ENCODE data around the gene MYL11.

Gene MYL11

DNA sequence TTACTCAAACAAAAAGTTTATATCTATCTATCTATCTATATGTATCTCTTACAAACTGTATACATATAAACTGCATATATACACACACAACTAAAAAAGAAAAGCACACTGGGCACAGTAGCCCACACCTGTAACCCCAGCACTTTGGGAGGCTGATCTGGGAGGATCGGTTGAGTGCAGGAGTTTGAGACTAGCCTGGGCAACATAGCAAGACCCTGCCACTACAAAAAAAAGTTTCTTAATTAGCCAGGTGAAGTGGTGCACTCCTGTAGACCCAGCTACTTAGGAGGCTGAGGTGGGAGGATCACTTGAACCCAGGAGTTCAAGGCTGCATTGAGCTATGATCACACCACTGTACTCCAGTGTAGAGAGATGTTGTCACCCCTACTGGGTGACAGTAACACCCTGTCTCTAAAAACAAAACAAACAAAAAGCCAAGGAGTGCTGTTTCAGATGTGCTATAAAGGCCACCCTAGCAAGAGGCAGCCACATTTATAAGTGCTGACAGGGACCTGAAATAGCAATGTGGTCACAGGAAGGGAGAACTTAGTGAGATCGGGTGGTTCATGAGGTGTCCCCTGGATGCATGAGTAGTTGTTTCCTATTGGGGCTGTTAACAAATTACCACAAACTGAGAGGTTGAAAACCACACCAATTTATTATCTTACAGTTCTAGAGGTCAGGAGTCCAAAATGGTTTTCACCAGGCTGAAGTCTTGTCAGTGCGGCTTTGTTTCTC, 24.3 kb upstream of the MYL11 start:
- DNase-seq (ENCODE audit: low spot score in 2 of 2) (peak in 1 of 2 donors; percentile 77), ATAC-seq (peak; percentile 93)
- Mint-ChIP-seq H3K36me3 (peaks cover 66% of the 10 kb centered on the region), H3K27ac (peak overlapping the region; percentile 97), H3K4me1 (peaks cover 64% of the 10 kb centered on the region), H3K4me3 (peak overlapping the region; percentile 42), H3K9me3 (no peaks in the 10 kb centered on the region)

DNA sequence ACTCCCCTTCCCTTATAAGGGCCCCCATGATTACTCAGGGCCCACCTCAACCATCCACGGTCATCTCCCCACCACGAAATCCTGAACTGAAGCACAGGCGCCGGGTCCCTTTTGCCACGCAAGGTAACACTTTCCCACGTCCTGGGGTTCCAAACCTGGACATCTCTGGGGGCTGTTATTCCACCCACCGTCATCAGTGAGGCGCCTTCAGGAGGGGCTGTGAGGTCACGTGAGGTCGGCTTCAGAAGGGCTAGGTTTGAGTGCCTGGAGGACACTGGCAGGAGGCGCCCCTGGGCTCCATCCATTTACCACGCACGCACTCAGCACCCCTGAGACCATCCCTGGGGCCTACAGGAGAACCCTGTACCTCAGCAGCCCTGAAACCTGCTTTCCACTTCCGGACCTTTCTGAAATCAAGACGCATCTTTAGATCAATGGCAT, 23.6 kb upstream of the MYL11 start:
- peak overlapping the region; percentile 97 for H3K27ac Mint-ChIP-seq

DNA sequence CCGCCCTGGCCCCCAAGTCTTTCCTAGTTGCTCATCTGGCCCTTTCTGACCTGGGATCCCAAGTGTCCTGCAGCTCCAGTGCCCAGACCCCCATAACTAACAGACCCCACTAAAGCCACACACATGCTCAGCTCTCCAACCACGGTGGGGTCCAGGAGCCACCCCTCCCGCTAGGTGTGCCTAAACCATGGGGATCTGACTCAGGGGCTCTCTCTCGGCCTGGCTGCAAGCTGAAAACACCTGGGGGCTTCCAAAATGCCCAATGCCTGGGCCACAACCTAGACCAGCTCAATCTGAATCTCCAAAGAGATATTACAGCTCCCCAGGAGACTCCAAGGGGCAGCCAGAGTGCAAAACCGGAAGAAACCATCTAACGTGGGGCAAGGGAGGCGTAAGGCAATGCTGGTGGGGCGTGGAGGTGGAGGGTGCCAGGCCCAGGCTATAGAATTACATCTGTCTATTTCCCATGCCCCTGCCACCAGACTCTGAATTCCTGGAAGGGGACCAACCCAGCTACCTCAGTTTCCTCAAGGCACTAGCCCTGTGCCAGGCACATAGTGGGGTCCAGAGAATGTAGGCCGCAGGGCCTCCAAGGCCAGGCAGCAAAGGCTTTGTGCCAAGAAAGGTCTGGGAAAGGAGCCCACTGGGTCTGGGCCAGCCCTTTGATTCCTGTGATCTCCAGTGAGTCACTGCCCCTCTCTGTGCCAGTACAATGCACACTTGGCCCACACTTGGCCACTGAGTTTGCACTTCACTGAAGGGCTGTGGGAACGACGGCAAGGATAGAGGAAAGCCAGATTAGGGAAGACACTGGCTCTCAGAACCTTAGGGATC, 22.8 kb upstream of the MYL11 start:
- DNase-seq (ENCODE audit: low spot score in 2 of 2) (no peak), ATAC-seq (no peak)
- no peaks in the 10 kb centered on the region for H3K9me3 Mint-ChIP-seq
- H3K27ac Mint-ChIP-seq = peak overlapping the region; percentile 97
- H3K4me1 Mint-ChIP-seq = peaks cover 79% of the 10 kb centered on the region
- H3K4me3 Mint-ChIP-seq = peak overlapping the region; percentile 42
- H3K36me3 Mint-ChIP-seq = peaks cover 78% of the 10 kb centered on the region

More for the DNA sequence above, 23.6 kb upstream of the MYL11 start:
- DNase-seq (ENCODE audit: low spot score in 2 of 2) (no peak), ATAC-seq (no peak)
- Mint-ChIP-seq H3K4me3 (peak overlapping the region; percentile 42), H3K4me1 (peaks cover 71% of the 10 kb centered on the region), H3K36me3 (peaks cover 73% of the 10 kb centered on the region), H3K9me3 (no peaks in the 10 kb centered on the region)

DNA sequence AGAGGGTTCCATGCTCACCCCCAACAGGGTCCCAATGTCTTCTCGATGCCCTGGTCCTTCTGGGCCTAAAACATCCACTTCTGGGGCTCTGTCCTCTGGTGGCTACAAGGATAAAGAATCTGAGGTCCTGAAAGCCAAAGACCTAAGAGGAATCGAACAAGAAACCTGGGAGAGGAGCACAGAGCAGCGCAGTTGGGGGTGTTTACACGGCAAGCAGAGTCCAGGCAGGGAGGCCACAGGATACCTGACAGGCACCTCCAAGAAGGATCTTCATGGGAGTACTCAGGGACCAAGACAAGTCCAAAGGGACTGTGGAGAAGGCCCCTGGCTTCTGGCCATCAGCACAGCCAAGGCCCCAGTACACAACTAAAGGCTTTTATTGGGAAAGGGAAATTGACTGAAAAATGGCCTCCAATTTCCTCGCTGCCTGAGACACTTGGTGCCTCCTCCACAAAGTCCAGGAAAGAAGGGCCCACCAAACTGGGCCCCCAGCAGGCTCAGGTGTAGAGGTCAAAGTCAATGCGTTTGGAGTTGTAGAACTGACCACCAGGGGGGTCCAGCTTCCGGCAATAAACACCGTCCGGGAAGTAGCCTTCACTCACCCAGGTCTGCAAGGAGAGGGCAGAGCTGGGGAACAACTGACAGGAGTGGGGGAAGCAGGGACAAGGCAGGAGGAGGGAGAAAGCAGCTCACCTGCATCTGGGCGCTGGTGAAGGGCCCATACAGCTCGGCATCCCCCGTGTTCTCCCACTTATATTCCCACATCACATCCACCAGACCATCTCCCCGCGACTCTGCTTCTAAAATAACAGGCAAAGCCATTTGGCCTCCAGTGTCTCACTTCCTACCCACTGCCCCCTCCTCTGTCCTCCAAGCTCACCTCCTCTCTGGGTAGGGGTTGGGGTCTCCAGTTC, 21.9 kb upstream of the MYL11 start:
- peak overlapping the region; percentile 42 for H3K4me3 Mint-ChIP-seq
- peak overlapping the region; percentile 97 for H3K27ac Mint-ChIP-seq
- peaks cover 84% of the 10 kb centered on the region for H3K36me3 Mint-ChIP-seq
- ATAC-seq (no peak), DNase-seq (ENCODE audit: low spot score in 2 of 2) (no peak)
- no peaks in the 10 kb centered on the region for H3K9me3 Mint-ChIP-seq
- peaks cover 87% of the 10 kb centered on the region for H3K4me1 Mint-ChIP-seq

DNA sequence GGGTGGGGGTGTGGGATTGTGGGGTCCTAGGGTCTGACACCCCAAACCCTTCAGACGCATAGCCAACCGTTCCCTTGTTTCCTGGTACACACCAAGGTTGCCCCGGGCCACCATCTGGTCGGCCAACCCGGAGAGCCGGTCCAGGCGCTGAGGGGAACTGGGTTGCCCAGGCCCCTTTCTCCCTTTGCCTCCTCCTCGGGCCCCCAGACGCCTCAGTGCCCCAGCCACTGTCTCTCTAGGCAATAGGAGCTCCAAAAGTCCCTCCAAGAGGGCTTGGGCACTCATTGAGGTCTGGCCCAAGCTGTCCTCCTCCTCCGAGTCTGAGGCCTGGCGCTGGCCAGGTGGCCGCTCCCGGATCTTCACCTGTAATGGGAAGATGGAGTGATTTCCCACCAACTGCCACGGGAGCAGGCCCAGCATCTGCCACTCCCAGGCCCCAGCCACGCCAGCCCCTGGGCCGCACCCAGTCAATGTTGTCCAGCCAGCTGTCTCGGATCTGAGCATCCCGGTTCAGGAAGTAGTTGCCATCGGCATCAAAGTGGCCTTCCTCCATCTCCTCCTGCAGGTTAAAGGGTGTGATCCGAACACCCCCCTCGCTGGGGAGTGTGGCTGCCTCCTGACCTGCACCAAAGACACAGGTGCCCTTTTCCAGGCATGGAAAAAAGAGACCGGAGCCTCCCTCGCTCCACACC, 21.0 kb upstream of the MYL11 start:
- H3K4me1 Mint-ChIP-seq = peaks cover 87% of the 10 kb centered on the region
- DNase-seq (ENCODE audit: low spot score in 2 of 2) (no peak), ATAC-seq (no peak)
- peaks cover 85% of the 10 kb centered on the region for H3K36me3 Mint-ChIP-seq
- no peaks in the 10 kb centered on the region for H3K9me3 Mint-ChIP-seq
- H3K27ac Mint-ChIP-seq = peak overlapping the region; percentile 97
- H3K4me3 Mint-ChIP-seq = peak overlapping the region; percentile 93

DNA sequence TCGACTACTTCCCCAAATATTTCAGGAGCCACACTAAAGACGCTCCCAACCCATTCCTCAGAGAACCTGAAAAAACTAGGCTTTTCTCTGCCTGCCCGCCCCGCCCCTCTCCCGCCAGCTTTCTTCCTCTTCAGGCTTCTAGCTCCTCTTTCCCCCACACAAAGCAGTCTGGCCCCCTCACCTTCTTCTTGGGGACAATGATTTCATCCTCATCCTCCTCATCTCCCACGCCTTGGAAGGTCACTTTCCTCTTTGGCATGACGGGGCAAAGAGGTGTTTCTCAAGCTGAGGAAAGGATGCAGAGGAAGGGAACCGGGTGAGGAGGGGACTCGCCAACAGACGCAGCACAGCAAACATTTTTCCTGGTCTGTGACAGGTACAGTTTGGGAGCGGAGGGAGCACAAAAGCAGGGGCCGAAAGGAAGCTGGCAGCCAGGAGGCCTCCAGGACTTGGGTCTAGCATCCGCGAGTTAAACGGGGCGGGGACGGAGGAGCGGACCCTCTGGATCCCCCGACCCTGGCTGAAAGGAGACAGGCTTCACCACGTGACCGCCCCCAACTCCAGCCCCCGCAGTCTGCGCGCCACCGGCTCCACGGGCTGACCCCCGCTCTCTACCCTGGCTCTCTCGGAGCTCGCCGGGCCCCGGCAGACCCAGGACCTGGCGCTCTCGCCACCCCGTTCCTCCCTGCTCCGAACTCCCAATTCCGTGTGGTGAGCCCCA, 20.0 kb upstream of the MYL11 start:
- Mint-ChIP-seq H3K9me3 (no peaks in the 10 kb centered on the region), H3K4me1 (peaks cover 78% of the 10 kb centered on the region), H3K36me3 (peaks cover 84% of the 10 kb centered on the region), H3K4me3 (peak overlapping the region; percentile 93), H3K27ac (peak overlapping the region; percentile 97)
- no peak for DNase-seq (ENCODE audit: low spot score in 2 of 2)
- peak; percentile 17 for ATAC-seq

DNA sequence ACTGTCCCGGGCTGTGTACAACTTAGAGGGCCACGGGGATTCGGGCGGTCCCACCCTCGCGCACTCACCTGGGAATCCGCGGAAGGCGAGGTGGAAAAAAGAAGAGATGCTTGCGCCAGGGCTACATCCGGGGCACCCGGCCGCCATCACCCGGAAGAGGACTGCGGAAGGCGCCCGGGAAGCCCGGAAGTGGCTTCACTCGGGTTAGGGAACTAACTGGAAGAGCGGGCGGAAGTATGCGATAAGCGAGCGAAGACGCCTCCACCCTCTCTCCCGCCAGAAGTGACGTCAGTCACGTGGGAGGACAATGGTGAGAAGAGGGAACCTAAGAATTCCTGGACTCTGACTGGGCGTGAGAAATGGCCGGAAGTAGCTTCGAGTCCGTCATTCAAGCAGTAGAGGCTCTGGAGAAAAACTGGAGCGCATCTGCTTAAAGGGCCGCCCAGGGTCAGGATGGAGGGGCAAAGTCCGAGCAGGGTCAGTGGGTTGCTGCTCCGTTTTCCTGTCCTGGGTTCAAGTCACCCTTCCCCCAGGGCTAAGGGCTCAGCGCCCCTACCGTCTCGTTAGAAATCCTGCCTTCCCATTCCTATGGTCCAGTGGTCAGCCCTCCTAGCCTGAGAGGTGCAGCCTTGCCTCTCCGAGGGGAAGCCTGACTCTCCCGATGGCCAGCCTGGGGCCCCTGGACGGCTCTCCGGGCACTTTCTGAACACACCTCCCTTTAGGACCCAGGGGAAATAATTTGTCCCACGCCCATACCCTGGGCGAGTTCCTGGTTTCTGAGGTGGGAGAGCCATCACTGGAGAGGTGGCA, 19.3 kb upstream of the MYL11 start, which contains the start of gene CD2BP2:
Gene CD2BP2, minus strand, starts transcription at position 165 of the 810 bp plus-strand sequence. CDS start 627 bp downstream, outside the sequence.
- no peaks in the 10 kb centered on the region for H3K9me3 Mint-ChIP-seq
- peaks cover 84% of the 10 kb centered on the region for H3K36me3 Mint-ChIP-seq
- DNase-seq (ENCODE audit: low spot score in 2 of 2) = peak; percentile 78 to 93
- peaks cover 75% of the 10 kb centered on the region for H3K4me1 Mint-ChIP-seq
- ATAC-seq = peak; percentile 71
- H3K27ac Mint-ChIP-seq = peak within 1 kb of the TSS; percentile 97
- peak within 1 kb of the TSS; percentile 93 for H3K4me3 Mint-ChIP-seq

DNA sequence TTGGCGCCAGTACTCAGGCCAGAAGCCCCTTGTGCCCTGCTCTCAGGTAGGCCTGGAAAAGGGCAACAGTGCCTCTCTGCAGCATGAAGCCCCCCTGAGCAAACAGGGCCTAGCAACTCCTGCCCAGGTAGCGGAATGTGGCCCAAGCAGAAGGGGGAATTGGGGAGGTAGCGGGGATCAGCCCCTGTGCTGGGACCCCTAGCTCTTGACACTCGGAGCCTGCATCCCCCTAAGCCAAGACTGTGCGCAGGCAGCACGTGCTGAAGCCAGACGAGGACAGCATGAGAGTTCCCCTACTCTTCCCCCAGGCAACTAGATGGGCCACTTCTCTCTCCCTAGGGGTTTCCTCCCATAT, 18.7 kb upstream of the MYL11 start:
- H3K36me3 Mint-ChIP-seq = peaks cover 83% of the 10 kb centered on the region
- no peak for DNase-seq (ENCODE audit: low spot score in 2 of 2)
- H3K27ac Mint-ChIP-seq = peak overlapping the region; percentile 97
- no peaks in the 10 kb centered on the region for H3K9me3 Mint-ChIP-seq
- H3K4me3 Mint-ChIP-seq = peak overlapping the region; percentile 93
- ATAC-seq = no peak
- peaks cover 73% of the 10 kb centered on the region for H3K4me1 Mint-ChIP-seq

DNA sequence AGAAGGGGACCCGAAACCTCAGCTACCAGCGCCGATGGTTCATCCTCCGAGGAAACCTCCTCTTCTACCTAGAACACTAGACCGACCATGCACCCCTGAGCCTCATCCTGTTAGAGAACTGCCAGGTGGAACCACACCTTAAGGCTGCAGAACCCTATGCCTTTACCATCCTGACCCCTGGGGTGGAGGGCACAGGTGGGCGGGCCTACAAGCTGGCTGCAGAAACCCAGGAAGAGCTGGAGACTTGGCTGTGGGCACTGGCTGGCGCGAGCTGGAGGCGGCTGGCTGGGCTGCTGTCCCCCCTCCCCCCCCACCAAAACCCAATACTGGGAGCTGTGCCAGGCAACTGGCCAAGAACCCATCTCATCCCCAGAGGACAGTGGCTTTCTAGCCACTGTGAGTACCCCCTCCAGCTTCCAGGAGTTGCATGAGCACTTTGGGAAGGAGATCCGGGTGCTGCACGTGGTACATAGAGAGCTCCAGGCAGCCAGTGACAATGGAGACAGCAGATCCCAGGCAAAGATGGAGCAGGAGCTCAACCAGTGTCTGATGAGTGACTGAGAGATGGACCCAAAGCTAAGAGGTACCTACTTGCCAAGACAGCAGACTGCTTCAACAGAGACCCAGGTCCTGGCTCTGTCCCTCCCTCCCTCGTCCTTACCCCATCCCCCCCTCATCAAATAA, 18.1 kb upstream of the MYL11 start:
- no peaks in the 10 kb centered on the region for H3K9me3 Mint-ChIP-seq
- H3K4me3 Mint-ChIP-seq = peak overlapping the region; percentile 93
- ATAC-seq (no peak), DNase-seq (ENCODE audit: low spot score in 2 of 2) (no peak)
- peak overlapping the region; percentile 97 for H3K27ac Mint-ChIP-seq
- H3K4me1 Mint-ChIP-seq = peaks cover 67% of the 10 kb centered on the region
- peaks cover 83% of the 10 kb centered on the region for H3K36me3 Mint-ChIP-seq

DNA sequence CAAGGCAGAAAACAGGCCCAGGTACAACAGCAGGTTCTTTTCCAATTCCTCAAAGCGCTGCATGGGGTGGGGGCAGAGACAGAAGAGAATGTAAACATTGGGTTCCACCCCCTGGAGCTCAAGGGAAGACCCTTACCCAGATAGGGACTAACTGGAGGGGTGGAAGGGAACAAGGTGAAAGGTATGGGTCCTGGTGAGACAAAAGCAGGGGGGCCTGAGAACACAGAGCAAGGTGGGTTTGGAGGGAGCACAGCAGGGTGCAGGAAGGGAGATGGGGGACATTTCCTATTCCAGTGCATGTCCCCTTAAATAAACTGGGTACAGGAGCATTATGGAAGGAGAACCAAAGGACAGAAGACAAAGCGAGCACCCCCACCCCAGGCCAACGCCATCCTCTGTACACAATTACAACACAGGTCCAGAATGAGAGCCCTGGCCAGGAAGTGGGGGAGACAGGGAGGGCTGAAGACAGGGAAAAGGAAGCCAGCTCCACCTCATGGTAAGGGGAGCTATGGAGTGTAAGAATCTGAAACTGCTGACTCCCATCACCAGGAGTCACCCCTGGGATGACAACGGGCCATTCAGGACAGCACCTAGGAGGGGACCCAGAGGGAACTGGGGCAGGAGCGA, 17.4 kb upstream of the MYL11 start:
- peaks cover 83% of the 10 kb centered on the region for H3K36me3 Mint-ChIP-seq
- peak overlapping the region; percentile 97 for H3K27ac Mint-ChIP-seq
- H3K4me1 Mint-ChIP-seq = peaks cover 60% of the 10 kb centered on the region
- no peak overlapping the region for H3K4me3 Mint-ChIP-seq
- ATAC-seq (no peak), DNase-seq (ENCODE audit: low spot score in 2 of 2) (no peak)
- H3K9me3 Mint-ChIP-seq = no peaks in the 10 kb centered on the region

DNA sequence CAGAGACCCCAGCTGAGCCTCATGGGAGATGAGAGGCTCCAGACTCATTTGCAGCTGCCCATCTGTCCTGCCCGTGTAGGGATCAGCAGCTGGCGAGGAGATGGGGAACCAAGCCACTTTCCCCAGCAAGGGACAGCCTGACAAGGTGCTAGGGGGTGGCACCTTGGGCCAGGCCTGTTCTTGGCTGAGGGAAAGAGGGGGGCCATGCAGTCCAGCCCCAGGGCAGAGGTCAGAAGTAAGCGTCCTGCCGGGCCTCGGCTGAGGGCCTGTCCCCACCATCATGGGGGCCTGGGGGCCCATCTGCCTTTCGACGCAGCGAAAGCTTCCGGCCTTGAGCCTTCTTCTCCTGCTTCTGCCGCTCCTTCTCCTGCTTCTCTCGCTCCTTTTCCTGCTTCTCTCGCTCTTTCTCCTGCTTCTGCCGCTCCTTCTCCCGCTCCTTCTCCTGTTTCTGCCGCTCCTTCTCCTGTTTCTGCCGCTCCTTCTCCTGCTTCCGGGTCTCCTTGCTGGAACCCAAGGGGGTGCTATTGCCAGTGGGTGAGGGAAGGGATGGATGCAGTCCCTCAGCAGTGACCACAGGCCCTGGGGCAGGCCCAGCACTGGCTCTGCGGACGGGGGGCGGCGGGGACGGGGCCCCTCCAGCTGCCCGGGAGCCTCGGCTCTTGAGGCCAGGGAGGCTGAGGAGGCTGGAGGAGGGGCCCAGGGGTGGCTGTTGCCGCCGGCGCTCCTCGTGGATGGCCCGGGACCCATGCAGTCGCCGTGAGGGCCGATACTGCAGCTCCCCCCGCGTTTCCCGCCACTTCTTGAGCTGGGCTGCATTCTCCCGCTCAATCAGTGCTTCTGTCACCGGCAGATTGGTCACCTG, 16.7 kb upstream of the MYL11 start:
- Mint-ChIP-seq H3K27ac (no peak overlapping the region), H3K9me3 (no peaks in the 10 kb centered on the region), H3K4me3 (no peak overlapping the region), H3K36me3 (peaks cover 83% of the 10 kb centered on the region), H3K4me1 (peaks cover 53% of the 10 kb centered on the region)
- no peak for DNase-seq (ENCODE audit: low spot score in 2 of 2)
- ATAC-seq = no peak

DNA sequence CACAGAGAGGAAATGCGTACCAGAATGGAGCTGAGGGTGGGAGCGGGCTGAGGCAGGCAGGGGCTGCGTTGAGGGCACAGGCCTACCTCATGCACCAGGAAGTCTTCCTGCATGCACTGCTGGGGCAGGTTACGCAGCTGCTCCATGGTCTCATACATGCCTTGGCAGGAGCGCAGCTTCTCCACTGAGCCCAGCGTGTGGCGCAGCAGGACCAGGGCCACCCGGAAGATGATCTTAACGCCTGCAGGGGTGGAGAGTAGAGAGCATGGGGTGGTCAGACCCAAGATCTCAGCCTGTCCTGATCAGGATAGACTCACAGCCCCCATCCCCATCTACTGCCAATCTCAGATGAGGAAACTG, 16.0 kb upstream of the MYL11 start:
- Mint-ChIP-seq H3K4me1 (peaks cover 46% of the 10 kb centered on the region), H3K27ac (peak overlapping the region; percentile 34), H3K4me3 (no peak overlapping the region), H3K36me3 (peaks cover 83% of the 10 kb centered on the region), H3K9me3 (no peaks in the 10 kb centered on the region)
- DNase-seq (ENCODE audit: low spot score in 2 of 2) = no peak
- ATAC-seq = no peak

Data from stimulated activated effector memory CD8-positive, alpha-beta T cell treated with anti-CD3 and anti-CD28 coated beads, Interleukin-12 subunit alpha, Interleukin-12 subunit beta, amount 100 ng/mL, for 72 hours (primary cell).